OCI-LY1 (cell line): ENCODE measurements around the gene SEMA6D.

Experiments used
- EZH2 ChIP-seq: fragments of 200-600 bp; sonication (generic), shearing (Covaris generic); IDR thresholded peaks from 2 replicates; pipeline ENCODE4 v1.8.0; 2017; ENCODE audit warnings: borderline replicate concordance, mixed run types, mild to moderate bottlenecking, antibody characterized with exemption, low read length, moderate library complexity, mixed read lengths
- TF ChIP-seq, protein P1 (sequence below): fragments of 200-600 bp; sonication (generic), shearing (Covaris generic); IDR thresholded peaks from 2 replicates; pipeline ENCODE4 v1.5.1; 2017; ENCODE audit warnings: mild to moderate bottlenecking, antibody characterized with exemption, low read length, moderate library complexity, mixed read lengths

- TF ChIP-seq, protein P1, sequence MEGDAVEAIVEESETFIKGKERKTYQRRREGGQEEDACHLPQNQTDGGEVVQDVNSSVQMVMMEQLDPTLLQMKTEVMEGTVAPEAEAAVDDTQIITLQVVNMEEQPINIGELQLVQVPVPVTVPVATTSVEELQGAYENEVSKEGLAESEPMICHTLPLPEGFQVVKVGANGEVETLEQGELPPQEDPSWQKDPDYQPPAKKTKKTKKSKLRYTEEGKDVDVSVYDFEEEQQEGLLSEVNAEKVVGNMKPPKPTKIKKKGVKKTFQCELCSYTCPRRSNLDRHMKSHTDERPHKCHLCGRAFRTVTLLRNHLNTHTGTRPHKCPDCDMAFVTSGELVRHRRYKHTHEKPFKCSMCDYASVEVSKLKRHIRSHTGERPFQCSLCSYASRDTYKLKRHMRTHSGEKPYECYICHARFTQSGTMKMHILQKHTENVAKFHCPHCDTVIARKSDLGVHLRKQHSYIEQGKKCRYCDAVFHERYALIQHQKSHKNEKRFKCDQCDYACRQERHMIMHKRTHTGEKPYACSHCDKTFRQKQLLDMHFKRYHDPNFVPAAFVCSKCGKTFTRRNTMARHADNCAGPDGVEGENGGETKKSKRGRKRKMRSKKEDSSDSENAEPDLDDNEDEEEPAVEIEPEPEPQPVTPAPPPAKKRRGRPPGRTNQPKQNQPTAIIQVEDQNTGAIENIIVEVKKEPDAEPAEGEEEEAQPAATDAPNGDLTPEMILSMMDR, result no peak
- no peak for TF ChIP-seq EZH2
These were observed 101.9 kb downstream of the SEMA6D start for GRCh38 chr15:47819158-47819557.
